Esophagus muscularis mucosa (tissue), 4 donors: ENCODE data around the gene GPC5. TPM values are rescaled to one million over a fixed set of nuclear protein-coding genes. Genes with fewer than 3 reads are reported as not detected.
"Not testable (repeated sequence)": the region's sequence is repeated elsewhere in the genome, so short reads cannot be mapped to it uniquely, and the experiment has no call there.

Experiments
- DNase-seq: peaks from one replicate; pipeline ENCODE4 v3.0.0-alpha.2; 2017; ENCODE audit errors: extremely low spot score
- H3K27ac ChIP-seq, 4 donors: fragments of 200-600 bp; sonication (generic); replicated peaks in 1 of 4; 1 replicate in 3 of 4; 2 replicates in 1 of 4; pipeline ENCODE4 v1.5.1; 2016 to 2019; ENCODE audit warnings: mild to moderate bottlenecking in 1 of 4
- H3K27me3 ChIP-seq, 4 donors: fragments of 200-600 bp; sonication (generic); one replicate each; pipeline versions ENCODE4 v1.5.1 to v1.6.0; 2016 to 2019
- H3K36me3 ChIP-seq, 4 donors: fragments of 200-600 bp; sonication (generic); one replicate each; pipeline ENCODE4 v1.5.1; 2016 to 2019
- H3K4me1 ChIP-seq, 4 donors: fragments of 200-600 bp; sonication (generic); one replicate each; pipeline ENCODE4 v1.5.1; 2016 to 2019
- H3K4me3 ChIP-seq, 4 donors: fragments of 200-600 bp; sonication (generic); 1 replicate in 2 of 4; 2 replicates in 2 of 4; pipeline ENCODE4 v1.5.1; 2016 to 2019; ENCODE audit warnings: mild to moderate bottlenecking in 4 of 4, moderate library complexity in 1 of 4
- H3K9me3 ChIP-seq, 4 donors: fragments of 200-600 bp; sonication (generic); 1 replicate in 3 of 4; 2 replicates in 1 of 4; pipeline ENCODE4 v1.5.1; 2016 to 2019
- CTCF ChIP-seq, 3 experiments: fragments of 200-600 bp in 2 of 3; fragments of 450-650 bp in 1 of 3; sonication (generic) in 2 of 3; IDR thresholded peaks; one replicate each; pipeline ENCODE4 v1.5.1; 2017 to 2019; ENCODE audit warnings: antibody characterized with exemption in 3 of 3, mild to moderate bottlenecking in 2 of 3, moderate library complexity in 1 of 3
- EP300 ChIP-seq: sonication (generic); formaldehyde crosslinking; IDR thresholded peaks from one replicate; pipeline ENCODE4 v1.6.1; 2017; ENCODE audit warnings: antibody characterized with exemption
- POLR2A ChIP-seq: fragments of 450-650 bp; IDR thresholded peaks from one replicate; pipeline ENCODE4 v1.6.1; 2017; ENCODE audit warnings: antibody characterized with exemption, moderate library complexity, mild to moderate bottlenecking, low read depth
- POLR2AphosphoS5 ChIP-seq, 2 donors: sonication (generic); formaldehyde crosslinking; IDR thresholded peaks; one replicate each; pipeline ENCODE4 v1.6.1; 2017; ENCODE audit warnings: antibody characterized with exemption in 2 of 2
- WGBS: methylation state at CpG from one replicate; pipeline ENCODE4 v1.1.5; 2018; 5-methylcytosine and 5-hydroxymethylcytosine counted together
- intact Hi-C: fragments of 100-400 bp; cut with DNase I; formaldehyde crosslinking; loops from one replicate; pipeline ENCODE4 v1.15.1; 2023
- total RNA-seq, 4 donors: library from RNA; depleted of rRNA; stranded (reverse); fragments of >200 nt; gene quantifications; one replicate each; pipeline versions ENCODE4 v1.1.0 to v1.2.1, GENCODE V29; 2016

Gene GPC5
- total RNA-seq, 4 donors from 2014 or later: 0.13 to 0.42 (median 0.33) TPM; not detected in 1

GRCh38 chr13:92894447-92894846, 1496.0 kb downstream of the GPC5 start:
- intact Hi-C loops: no loop called here
- Histone ChIP-seq H3K4me1 (no peaks in the 10 kb centered on the region), H3K36me3 (no peaks in the 10 kb centered on the region), H3K27ac (no peak overlapping the region), H3K27me3 (no peaks in the 10 kb centered on the region), H3K4me3 (no peak overlapping the region), H3K9me3 (peaks cover 0 to 8% (median 5%) of the 10 kb centered on the region in 4 donors)
- 85% methylated on average over 3 of the region's 3 CpGs for WGBS
- DNase-seq: no peak
- TF ChIP-seq CTCF (IDR thresholded peaks at IDR 0.05) (no peak), EP300 (no peak), POLR2AphosphoS5 (IDR thresholded peaks at IDR 0.05) (no peak), POLR2A (no peak)

DNA sequence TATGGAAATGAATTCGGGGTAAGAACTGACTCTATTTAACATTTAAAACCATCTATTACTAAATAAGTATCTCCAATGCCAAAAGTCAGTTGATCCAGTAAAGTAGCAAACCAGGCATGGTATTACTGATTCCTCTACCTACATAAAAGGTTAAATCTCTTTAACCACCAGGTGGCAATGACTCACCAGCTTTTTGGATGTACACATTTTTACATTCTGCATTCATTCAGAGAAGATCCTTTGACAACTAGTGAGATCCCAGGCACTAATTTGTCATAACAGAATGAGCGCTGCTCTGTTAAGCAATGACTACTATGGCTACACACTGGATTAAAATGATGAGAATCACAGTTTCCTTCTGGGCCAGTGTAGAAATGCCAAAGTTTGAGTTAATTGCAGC, 1498.4 kb downstream of the GPC5 start:
- intact Hi-C loops: no loop called here
- peaks cover 0 to 8% (median 6%) of the 10 kb centered on the region in 4 donors for H3K9me3 ChIP-seq
- TF ChIP-seq POLR2A (no peak), POLR2AphosphoS5 (IDR thresholded peaks at IDR 0.05) (no peak), CTCF (IDR thresholded peaks at IDR 0.05) (no peak), EP300 (no peak)
- H3K36me3 ChIP-seq: no peaks in the 10 kb centered on the region
- no peaks in the 10 kb centered on the region for H3K27me3 ChIP-seq
- H3K4me3 ChIP-seq: no peak overlapping the region
- WGBS: 80% methylated on average over 2 of the region's 2 CpGs
- DNase-seq: no peak
- no peak overlapping the region for H3K27ac ChIP-seq
- H3K4me1 ChIP-seq: no peaks in the 10 kb centered on the region

DNA sequence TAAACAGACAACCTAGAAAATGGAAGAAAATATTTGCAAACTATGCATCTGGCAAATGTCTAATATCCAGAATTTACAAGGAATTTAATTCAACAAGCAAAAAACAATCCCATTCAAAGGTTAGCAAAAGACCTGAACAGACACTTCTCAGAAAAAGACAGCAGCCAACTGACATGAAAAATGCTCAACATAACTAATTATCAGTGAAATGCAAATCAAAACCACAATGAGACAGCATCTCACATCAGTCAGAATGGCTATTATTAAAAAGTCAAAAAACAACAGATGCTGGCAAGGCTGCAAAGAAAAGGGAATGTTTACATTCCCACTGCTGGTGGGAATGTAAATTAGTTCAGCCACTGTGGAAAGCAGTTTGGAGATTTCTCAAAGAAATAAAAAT, 1500.5 kb downstream of the GPC5 start:
- H3K4me3 ChIP-seq, intact Hi-C loops, H3K4me1 ChIP-seq, H3K27me3 ChIP-seq, H3K9me3 ChIP-seq, H3K36me3 ChIP-seq, DNase-seq, H3K27ac ChIP-seq: not testable (repeated sequence)

- peaks cover 0 to 9% (median 7%) of the 10 kb centered on the region in 4 donors for H3K9me3 ChIP-seq
- H3K36me3 ChIP-seq: no peaks in the 10 kb centered on the region
- DNase-seq: no peak
- no peak overlapping the region for H3K4me3 ChIP-seq
- 23% methylated on average over 3 of the region's 3 CpGs for WGBS
- no peak overlapping the region for H3K27ac ChIP-seq
- intact Hi-C loops: no loop called here
- no peaks in the 10 kb centered on the region for H3K4me1 ChIP-seq
- H3K27me3 ChIP-seq: no peaks in the 10 kb centered on the region
- TF ChIP-seq CTCF (IDR thresholded peaks at IDR 0.05) (no peak), POLR2A (no peak)
These were observed 1502.0 kb downstream of the GPC5 start for GRCh38 chr13:92900446-92900845.

DNA sequence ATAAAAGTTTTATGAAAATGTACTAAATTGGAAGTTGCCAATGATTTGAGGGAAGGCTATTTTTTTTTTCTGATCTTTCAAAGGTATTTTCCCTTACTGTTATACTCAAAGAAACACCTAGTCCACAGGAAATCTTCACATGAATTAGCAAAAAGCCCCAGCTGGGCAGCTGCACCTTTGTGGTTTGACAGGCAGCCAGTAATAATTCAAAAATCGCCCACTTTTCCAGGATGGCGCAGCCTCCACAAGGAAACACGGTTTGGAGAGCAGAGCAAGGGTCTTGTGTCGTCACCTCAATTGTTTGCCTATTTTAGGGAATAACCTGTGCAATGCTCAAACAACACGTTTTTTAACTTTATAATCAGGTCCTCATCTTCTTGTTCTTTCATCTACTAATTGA, 1503.3 kb downstream of the GPC5 start:
- H3K4me3 ChIP-seq: no peak overlapping the region
- H3K4me1 ChIP-seq: no peaks in the 10 kb centered on the region
- H3K9me3 ChIP-seq: peaks cover 0 to 10% (median 7%) of the 10 kb centered on the region in 4 donors
- intact Hi-C loops: no loop called here
- TF ChIP-seq CTCF (IDR thresholded peaks at IDR 0.05) (no peak), EP300 (no peak), POLR2A (no peak), POLR2AphosphoS5 (IDR thresholded peaks at IDR 0.05) (no peak)
- H3K36me3 ChIP-seq: no peaks in the 10 kb centered on the region
- H3K27ac ChIP-seq: no peak overlapping the region
- 60% methylated on average over 5 of the region's 5 CpGs for WGBS
- no peaks in the 10 kb centered on the region for H3K27me3 ChIP-seq
- DNase-seq: no peak
